ENCODE measurements around the gene FBXW11.

FBXW11 gene

GRCh38 chr5:171858303-171858702 is 148.1 kb downstream of the FBXW11 start:
- no peak for DNase-seq

- no peak for DNase-seq
These were observed 149.0 kb downstream of the FBXW11 start for GRCh38 chr5:171857489-171857876.

GRCh38 chr5:171855798-171856763 is 150.4 kb downstream of the FBXW11 start:
- DNase-seq: no peak

GRCh38 chr5:171855265-171855664 is 151.2 kb downstream of the FBXW11 start:
- no peak for DNase-seq

- DNase-seq: no peak
These were observed 154.2 kb downstream of the FBXW11 start for GRCh38 chr5:171852255-171852681.

GRCh38 chr5:171851251-171851650 is 155.2 kb downstream of the FBXW11 start:
- DNase-seq: no peak

- no peak for DNase-seq
These were observed 156.0 kb downstream of the FBXW11 start for GRCh38 chr5:171850324-171850947.

GRCh38 chr5:171849585-171850323 is 156.7 kb downstream of the FBXW11 start:
- DNase-seq: no peak

GRCh38 chr5:171848911-171849520 is 157.4 kb downstream of the FBXW11 start:
- DNase-seq: no peak

GRCh38 chr5:171848486-171848885 is 158.0 kb downstream of the FBXW11 start:
- no peak for DNase-seq

GRCh38 chr5:171848006-171848405 is 158.4 kb downstream of the FBXW11 start:
- no peak for DNase-seq

- DNase-seq: no peak
These were observed 159.4 kb downstream of the FBXW11 start for GRCh38 chr5:171847026-171847425.

- no peak for DNase-seq
These were observed 160.1 kb downstream of the FBXW11 start for GRCh38 chr5:171846323-171846722.

- no peak for DNase-seq
These were observed 160.6 kb downstream of the FBXW11 start for GRCh38 chr5:171845857-171846256.

GRCh38 chr5:171845040-171845630 is 161.3 kb downstream of the FBXW11 start:
- no peak for DNase-seq

- no peak for DNase-seq
These were observed 163.6 kb downstream of the FBXW11 start for GRCh38 chr5:171842777-171843328.

GRCh38 chr5:171841984-171842776 is 164.3 kb downstream of the FBXW11 start:
- DNase-seq: no peak

- DNase-seq: no peak
These were observed 165.5 kb downstream of the FBXW11 start for GRCh38 chr5:171840711-171841522.

GRCh38 chr5:171840066-171840465 is 166.4 kb downstream of the FBXW11 start:
- no peak for DNase-seq

- DNase-seq: no peak
These were observed 167.3 kb downstream of the FBXW11 start for GRCh38 chr5:171839112-171839511.
